ENCODE data around the gene SELENOK. TPM values are rescaled to one million over a fixed set of nuclear protein-coding genes. Genes with fewer than 3 reads are reported as not detected.

Gene SELENOK
- total and polyA plus RNA-seq, 2 donors (not counting 3 experiments of a cell fraction or from before 2014, with no cell fraction given), result 26.1 to 35.2 TPM

- CTCF ChIA-PET, result interaction anchor here (1.6 to 2.3 kb wide), 2 partner anchors 9 to 12 kb away, joined by 4 to 9 read pairs; no protein-coding TSS in a partner anchor
- POLR2A ChIA-PET, result interaction anchor here (1.1 to 1.2 kb wide), 2 partner anchors 9 to 11 kb away, joined by 3 to 6 read pairs; partner anchors contain the start of gene ACTR8
- H3K9ac ChIP-seq (replicated peaks; ENCODE audit: extremely low read depth, insufficient read depth, low read length), result peak overlapping the region; percentile 35
- DNase-seq (ENCODE audit: low read depth, low spot score) (no peak), FAIRE-seq (no peak)
- H3K9me1 ChIP-seq (replicated peaks; ENCODE audit: control insufficient read depth, extremely low read depth, insufficient read depth, low read length), result no peaks in the 10 kb centered on the region
- H3K27me3 ChIP-seq (ENCODE audit: control insufficient read depth in 2 of 2, insufficient read depth in 2 of 2, low read length in 2 of 2), result peaks cover 5 to 12% of the 10 kb centered on the region in 2 experiments
- TSS peak; percentile 95 for BruUV-seq (replicated peaks)
- H2AFZ ChIP-seq (ENCODE audit: low read depth, low read length), result peak overlapping the region; percentile 79
- H3K36me3 ChIP-seq (ENCODE audit: control insufficient read depth in 2 of 2, extremely low read depth in 1 of 2, insufficient read depth in 2 of 2, low read length in 2 of 2), result no peaks in the 10 kb centered on the region
- peaks cover 2% of the 10 kb centered on the region for H4K20me1 ChIP-seq (replicated peaks; ENCODE audit: control insufficient read depth, extremely low read depth, insufficient read depth, low read length)
- H3K79me2 ChIP-seq (ENCODE audit: control insufficient read depth, insufficient read depth, low read length), result peaks cover 27% of the 10 kb centered on the region
- H3K4me3 ChIP-seq (replicated peaks in 1 of 3; ENCODE audit: insufficient read depth in 1 of 3, low read depth in 1 of 3, low read length in 3 of 3), result peak overlapping the region in 2 of 3 experiments; percentile 9 to 39
- dilution Hi-C loops (cut with MboI; ENCODE audit: extremely low pct_ligation_motif_present, low sequenced_read_pairs), result no loop called here
- intact Hi-C loops (cut with micrococcal nuclease), result no loop called here
- no peaks in the 10 kb centered on the region for H3K9me3 ChIP-seq (replicated peaks; ENCODE audit: control insufficient read depth, insufficient read depth, low read length)
- H3K4me2 ChIP-seq (ENCODE audit: insufficient read depth, low read length), result peak overlapping the region; percentile 70
- H3K4me1 ChIP-seq (ENCODE audit: control insufficient read depth, extremely low read depth, insufficient read depth, low read length), result peaks cover 13% of the 10 kb centered on the region
- peak overlapping the region; percentile 80 for H3K27ac ChIP-seq (ENCODE audit: insufficient read depth, low read depth, low read length)
- TF ChIP-seq EZH2 (IDR thresholded peaks at IDR 0.05; ENCODE audit: borderline replicate concordance, low read depth, low read length, severe bottlenecking) (no peak), CTCF (IDR thresholded peaks at IDR 0.05; ENCODE audit: extremely low read depth in 1 of 2, insufficient read depth in 1 of 2, low read depth in 1 of 2, low read length in 2 of 2) (no peak), POLR2A (IDR thresholded peaks at IDR 0.05; ENCODE audit: low read depth, low read length) (no peak), GATA2 (IDR thresholded peaks at IDR 0.05; ENCODE audit: insufficient read depth, insufficient read length, low read depth, low read length) (no peak), MAX (IDR thresholded peaks at IDR 0.05; ENCODE audit: insufficient read depth, insufficient read length) (no peak), JUN (IDR thresholded peaks at IDR 0.05; ENCODE audit: borderline replicate concordance, insufficient read depth, insufficient read length, low read depth) (no peak), FOS (IDR thresholded peaks at IDR 0.05; ENCODE audit: borderline replicate concordance, insufficient read depth, low read length) (no peak), POLR2AphosphoS5 (IDR thresholded peaks at IDR 0.05; ENCODE audit: insufficient read depth, low read depth, low read length) (no peak), MYC (IDR thresholded peaks at IDR 0.05; ENCODE audit: low read depth, low read length) (no peak)
Observed at GRCh38 chr3:53892286-53892637, 603 bp upstream of the SELENOK start.

Measured in endothelial cell of umbilical vein (primary cell).